LHCN-M2 (cell line): ENCODE data around the gene MYOCD. TPM values are rescaled to one million over a fixed set of nuclear protein-coding genes. Genes with fewer than 3 reads are reported as not detected.

ENCODE experiments used
- DNase-seq: peaks from one replicate; pipeline ENCODE4 v3.0.0-alpha.2; 2012; ENCODE audit warnings: low read depth
- total RNA-seq: library from RNA; depleted of rRNA; stranded (reverse); fragments of >200 nt; gene quantifications from 2 replicates; pipeline ENCODE4 v1.2.3, GENCODE V29; 2014; rRNA removed

MYOCD gene
- total RNA-seq, 1 experiment from 2014 or later = not detected

GRCh38 chr17:12759090-12759489 is 93.4 kb downstream of the MYOCD start:
- no peak for DNase-seq

GRCh38 chr17:12765548-12765947 is 99.9 kb downstream of the MYOCD start:
- peak; percentile 18 for DNase-seq

GRCh38 chr17:12768255-12768654 is 102.6 kb downstream of the MYOCD start:
- DNase-seq = no peak

DNA sequence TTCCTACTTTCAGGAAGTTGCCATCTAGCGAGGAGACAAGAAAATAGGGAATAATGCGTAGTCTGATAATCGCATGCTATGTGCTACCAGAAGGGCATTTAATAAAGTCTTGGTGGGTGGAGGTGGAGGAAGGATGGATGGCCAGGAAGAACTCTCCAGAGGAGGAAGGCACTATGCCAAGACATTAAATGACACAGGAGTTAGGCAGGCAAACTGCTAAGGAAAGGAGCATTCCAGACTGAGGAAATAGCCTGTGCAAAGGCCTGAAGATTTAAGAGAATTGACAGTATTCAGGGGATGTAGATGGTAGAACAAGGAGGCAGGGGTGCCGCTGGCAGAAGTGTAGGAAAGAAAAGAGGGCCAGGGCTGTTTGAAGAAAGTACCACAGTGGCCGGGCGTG is 104.3 kb downstream of the MYOCD start:
- DNase-seq = no peak

GRCh38 chr17:12773153-12773552 is 107.5 kb downstream of the MYOCD start:
- DNase-seq = no peak

GRCh38 chr17:12789075-12789480 is 123.4 kb downstream of the MYOCD start:
- no peak for DNase-seq

GRCh38 chr17:12789481-12790248 is 124.0 kb downstream of the MYOCD start, which contains the start of gene ARHGAP44:
TSS of gene ARHGAP44 (plus strand) at chr17:12789498. CDS start at chr17:12789839, 341 bp downstream.
- DNase-seq = peak; percentile 10

DNA sequence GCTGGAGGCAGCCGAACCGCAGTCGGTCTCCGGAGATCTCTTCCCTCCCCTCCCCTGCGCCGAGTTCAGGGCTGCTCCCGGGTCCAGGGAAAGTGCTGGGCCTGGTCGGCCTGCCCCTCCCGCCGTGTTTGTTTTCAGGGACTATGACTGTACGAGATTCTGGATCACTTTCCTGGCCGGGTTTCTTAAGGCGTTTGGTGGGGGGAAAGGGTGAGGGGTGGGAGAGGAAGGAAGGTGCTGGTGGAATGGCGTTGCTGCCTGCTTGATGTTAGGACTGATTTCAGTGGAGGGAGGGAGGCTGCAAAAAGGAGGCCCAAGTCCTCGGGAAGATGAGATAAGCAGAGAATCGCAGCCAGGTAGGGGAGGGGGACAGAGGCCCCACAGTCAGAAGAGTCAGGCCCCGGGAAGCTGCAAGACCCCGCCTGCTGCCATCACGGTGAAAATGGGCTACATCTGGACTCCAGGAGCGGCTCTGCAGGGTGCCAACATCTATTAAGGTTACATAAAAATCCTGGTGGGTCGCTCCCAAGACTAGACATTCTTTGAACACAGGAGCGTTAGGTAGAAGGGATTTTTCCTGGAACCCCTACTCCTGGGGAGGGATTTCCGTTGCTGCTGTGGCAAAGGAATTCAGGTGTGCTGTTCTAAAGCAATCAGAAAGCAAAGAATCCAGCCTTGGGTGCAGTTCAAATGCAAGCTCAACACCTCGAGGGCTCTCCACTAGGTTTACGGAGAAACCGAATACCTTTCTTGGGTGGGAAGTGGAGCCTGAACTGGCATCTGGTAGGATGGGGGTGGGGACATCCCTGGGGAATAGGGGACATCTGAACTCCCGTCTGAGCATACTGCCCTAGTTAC is 124.8 kb downstream of the MYOCD start:
- no peak for DNase-seq

GRCh38 chr17:12794919-12795532 is 129.3 kb downstream of the MYOCD start:
- no peak for DNase-seq

- no peak for DNase-seq
These were observed 135.2 kb downstream of the MYOCD start for GRCh38 chr17:12800855-12801365.

DNA sequence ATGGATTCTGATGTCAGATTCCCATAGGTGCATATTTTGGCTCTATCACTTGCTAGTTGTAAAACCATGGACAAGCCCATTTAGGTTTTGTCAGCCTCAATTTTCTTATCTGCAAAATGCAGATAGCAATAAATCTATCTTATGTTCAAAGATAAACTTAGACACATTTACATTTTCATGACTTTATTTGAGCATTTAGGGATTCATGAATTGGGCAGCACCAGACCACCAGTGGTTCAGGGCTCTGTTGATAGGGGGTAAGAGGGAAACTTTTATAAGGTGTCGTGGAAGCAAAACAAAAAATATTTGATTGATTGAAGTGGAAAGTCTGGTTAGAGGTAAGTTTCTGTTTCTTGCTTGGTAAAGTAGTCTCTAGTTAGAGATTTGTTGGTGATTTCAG is 140.9 kb downstream of the MYOCD start:
- DNase-seq = no peak

GRCh38 chr17:12808723-12809122 is 143.0 kb downstream of the MYOCD start:
- DNase-seq = no peak

GRCh38 chr17:12812877-12813276 is 147.2 kb downstream of the MYOCD start:
- no peak for DNase-seq

DNA sequence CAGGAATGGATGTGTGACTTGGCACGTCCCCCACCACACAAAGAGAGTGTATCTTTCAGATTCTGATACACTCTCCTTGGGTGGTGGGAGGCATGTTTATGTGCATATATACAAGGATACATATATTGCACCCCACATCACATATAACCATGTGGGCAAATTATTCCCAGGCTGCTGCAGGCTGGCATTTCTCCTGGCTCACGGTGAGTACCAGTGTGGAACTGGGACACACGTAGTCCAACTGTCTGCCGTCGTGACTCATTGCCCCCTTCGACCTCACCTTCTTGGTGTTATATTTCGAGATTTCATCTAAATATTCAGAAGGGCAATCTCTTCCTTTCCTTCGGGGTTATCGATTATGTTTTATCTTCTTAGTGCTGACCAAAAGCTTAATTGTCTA is 148.0 kb downstream of the MYOCD start:
- no peak for DNase-seq

- DNase-seq = no peak
These were observed 149.0 kb downstream of the MYOCD start for GRCh38 chr17:12814718-12815117.

DNA sequence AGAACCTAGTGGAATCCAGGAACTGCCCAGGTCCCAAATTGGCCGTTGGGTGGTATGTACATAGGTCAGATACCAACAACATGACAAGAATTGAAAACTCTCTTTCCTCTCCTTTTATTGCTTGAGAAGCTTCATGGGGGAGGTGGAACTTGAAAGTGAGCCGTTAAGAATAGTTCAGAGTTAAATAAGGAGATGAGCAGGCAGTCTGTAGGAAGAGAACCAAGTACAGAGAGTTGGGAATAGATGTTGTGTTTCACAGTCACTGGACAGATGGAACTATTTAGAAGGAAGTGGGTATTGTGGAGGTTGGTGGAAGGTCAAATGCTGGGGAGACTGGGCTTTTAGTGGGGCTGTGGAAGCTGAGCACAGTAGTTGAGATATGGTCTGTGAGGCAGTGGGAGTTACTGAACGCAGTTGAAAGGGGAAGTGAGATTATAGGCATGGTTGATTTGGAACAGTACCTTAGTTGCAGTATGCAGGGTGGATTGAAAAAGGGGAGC is 150.0 kb downstream of the MYOCD start:
- no peak for DNase-seq

Other genes with a start within 250 kb of the MYOCD start
- 0.06 and 0.13 TPM in 2 replicates for gene ARHGAP44, start 123.6 kb downstream of the MYOCD start, total RNA-seq